ENCODE data around the gene MEGF11.

Gene MEGF11

DNA sequence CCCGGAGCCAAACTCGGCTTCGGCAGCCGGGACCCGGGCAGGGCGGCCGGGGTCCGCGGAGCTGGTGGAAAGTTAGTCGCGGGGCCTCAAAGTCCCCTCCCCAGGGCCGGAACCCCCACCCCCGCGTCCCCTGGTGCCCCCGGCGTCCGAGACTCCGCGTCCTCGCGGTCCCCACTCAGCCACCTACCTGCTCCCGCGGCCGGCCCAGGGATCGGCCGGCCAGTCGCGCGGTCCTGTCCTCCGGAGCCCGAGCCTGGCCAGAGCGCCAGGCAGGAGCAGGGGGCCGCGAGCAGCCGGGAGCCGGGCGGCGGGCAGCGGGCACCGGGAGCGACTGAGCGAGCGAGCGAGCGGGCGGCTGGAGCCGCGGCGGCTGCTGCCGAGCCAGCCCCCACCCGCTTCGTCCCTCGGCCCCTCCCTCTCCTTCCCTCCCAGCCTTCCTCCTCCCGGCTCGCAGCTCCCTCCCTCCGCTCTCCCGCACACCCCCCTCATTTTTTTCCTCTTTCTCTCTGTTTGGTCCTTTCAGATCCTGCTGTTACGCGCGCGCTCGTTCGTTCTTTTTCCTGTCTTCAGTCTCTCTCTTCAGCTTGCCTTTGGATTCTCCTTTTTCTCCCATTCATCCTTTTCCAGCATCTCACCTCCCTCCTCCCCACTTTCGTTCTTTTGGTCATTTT is at the start of gene MEGF11:
Gene MEGF11 (minus strand): TSS at position 333 of the 671 bp plus-strand sequence. CDS start 125,347 bp downstream, outside the sequence.
- Histone ChIP-seq H3K27ac (ENCODE audit: low read depth, low read length) (no peak within 1 kb of the TSS), H3K27me3 (ENCODE audit: low read length) (no peaks in the 10 kb centered on the region; the same call in 1 of the 2 replicates), H3K9me2 (replicated peaks; ENCODE audit: insufficient read depth, low read length) (no peaks in the 10 kb centered on the region), H3K4me2 (ENCODE audit: low read depth, low read length, poor library complexity, severe bottlenecking) (peak within 1 kb of the TSS; percentile 62), H4K20me1 (ENCODE audit: low read depth, low read length) (no peaks in the 10 kb centered on the region), H2AFZ (ENCODE audit: low read depth, low read length, severe bottlenecking) (peak within 1 kb of the TSS; percentile 61), H3K4me3 (ENCODE audit: insufficient read depth, low read length, poor library complexity, severe bottlenecking) (peak within 1 kb of the TSS; percentile 40), H3K79me2 (ENCODE audit: insufficient read depth, low read length) (no peaks in the 10 kb centered on the region), H3F3A (ENCODE audit: insufficient read depth) (no peaks in the 10 kb centered on the region), H3K36me3 (ENCODE audit: low read length) (no peaks in the 10 kb centered on the region), H3K9ac (ENCODE audit: low read length) (peak within 1 kb of the TSS; percentile 32; the same call in 1 of the 2 replicates), H3K9me3 (ENCODE audit: insufficient read depth, low read length) (no peaks in the 10 kb centered on the region)
- TF ChIP-seq, protein P1, sequence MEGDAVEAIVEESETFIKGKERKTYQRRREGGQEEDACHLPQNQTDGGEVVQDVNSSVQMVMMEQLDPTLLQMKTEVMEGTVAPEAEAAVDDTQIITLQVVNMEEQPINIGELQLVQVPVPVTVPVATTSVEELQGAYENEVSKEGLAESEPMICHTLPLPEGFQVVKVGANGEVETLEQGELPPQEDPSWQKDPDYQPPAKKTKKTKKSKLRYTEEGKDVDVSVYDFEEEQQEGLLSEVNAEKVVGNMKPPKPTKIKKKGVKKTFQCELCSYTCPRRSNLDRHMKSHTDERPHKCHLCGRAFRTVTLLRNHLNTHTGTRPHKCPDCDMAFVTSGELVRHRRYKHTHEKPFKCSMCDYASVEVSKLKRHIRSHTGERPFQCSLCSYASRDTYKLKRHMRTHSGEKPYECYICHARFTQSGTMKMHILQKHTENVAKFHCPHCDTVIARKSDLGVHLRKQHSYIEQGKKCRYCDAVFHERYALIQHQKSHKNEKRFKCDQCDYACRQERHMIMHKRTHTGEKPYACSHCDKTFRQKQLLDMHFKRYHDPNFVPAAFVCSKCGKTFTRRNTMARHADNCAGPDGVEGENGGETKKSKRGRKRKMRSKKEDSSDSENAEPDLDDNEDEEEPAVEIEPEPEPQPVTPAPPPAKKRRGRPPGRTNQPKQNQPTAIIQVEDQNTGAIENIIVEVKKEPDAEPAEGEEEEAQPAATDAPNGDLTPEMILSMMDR (IDR thresholded peaks at IDR 0.05; ENCODE audit: insufficient read depth, low read length, poor library complexity, severe bottlenecking), result no peak
- TF ChIP-seq EZH2phosphoT487 (conservative IDR thresholded peaks at IDR 0.05; ENCODE audit: low read length), result 0 out of 2 replicates have a peak, but pooled peaks have one; percentile 23

DNA sequence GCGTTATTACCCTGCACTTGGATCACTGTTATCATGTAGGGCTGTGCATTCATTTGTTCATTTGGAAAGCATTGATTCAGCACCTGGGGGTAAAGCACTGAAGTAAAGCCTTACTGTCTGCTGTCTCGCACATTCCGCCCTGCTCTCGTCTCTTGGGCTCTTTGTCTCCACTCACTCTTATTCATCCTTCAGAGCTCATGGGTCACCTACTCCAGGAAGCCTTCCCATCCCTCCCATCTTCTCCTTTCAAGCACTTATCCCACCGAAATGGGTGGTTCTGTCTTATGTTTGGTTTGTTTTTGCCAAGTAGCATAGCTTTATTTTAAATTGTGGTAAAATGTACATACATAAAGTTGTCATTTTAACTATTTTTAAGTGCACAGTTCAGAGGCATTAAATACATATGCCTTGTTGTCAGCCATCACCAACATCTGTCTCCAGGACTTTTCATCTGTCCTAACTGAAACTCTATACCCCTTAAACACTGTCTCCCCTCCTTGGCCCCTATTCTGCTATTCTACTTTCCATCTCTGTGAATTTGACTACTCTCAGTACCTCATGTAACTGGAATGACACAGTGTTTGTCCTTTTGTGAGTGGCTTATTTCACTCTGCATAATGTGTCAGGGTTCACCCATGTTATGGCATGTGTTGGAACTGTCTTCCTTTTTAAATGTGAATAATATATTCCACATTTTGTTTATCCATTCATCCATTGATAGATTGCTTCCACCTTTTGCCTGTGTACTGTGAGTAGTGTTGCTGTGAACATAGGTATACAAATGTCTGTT is 49.1 kb upstream of the MEGF11 start:
- Histone ChIP-seq H3K36me3 (ENCODE audit: low read length) (no peaks in the 10 kb centered on the region), H3K27me3 (ENCODE audit: low read length) (no peaks in the 10 kb centered on the region), H3K9ac (ENCODE audit: low read length) (no peak overlapping the region), H3F3A (ENCODE audit: insufficient read depth) (no peaks in the 10 kb centered on the region), H3K4me2 (ENCODE audit: low read depth, low read length, poor library complexity, severe bottlenecking) (no peak overlapping the region), H3K27ac (ENCODE audit: low read depth, low read length) (no peak overlapping the region), H3K9me3 (ENCODE audit: insufficient read depth, low read length) (no peaks in the 10 kb centered on the region), H4K20me1 (ENCODE audit: low read depth, low read length) (no peaks in the 10 kb centered on the region), H2AFZ (ENCODE audit: low read depth, low read length, severe bottlenecking) (no peak overlapping the region), H3K4me3 (ENCODE audit: insufficient read depth, low read length, poor library complexity, severe bottlenecking) (no peak overlapping the region), H3K9me2 (replicated peaks; ENCODE audit: insufficient read depth, low read length) (no peaks in the 10 kb centered on the region), H3K79me2 (ENCODE audit: insufficient read depth, low read length) (peaks cover 2% of the 10 kb centered on the region; the same call in 1 of the 2 replicates)
- TF ChIP-seq, protein P1 (IDR thresholded peaks at IDR 0.05; ENCODE audit: insufficient read depth, low read length, poor library complexity, severe bottlenecking), result no peak
- TF ChIP-seq EZH2phosphoT487 (conservative IDR thresholded peaks at IDR 0.05; ENCODE audit: low read length), result no peak

DNA sequence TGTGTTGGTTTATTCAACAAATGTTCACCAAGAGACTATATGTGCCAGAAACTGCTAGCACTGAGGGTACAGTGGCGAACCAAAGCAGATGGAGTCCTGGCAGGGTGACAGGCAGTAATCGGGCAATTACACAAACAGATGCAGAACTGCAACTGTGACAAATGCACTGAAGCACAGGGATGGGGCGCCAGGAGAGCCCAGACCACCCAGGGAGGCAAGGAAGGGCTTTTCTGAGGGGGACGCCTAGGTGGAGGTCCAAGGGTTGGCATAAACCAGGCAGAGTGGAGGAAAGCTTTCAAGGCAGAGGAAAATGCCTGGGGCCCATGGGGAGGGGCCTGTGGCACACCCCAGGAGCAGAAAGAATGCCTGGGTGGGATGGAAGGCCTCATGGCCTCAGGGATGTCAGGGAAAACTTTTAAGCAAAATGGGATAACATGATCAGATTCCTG is 45.3 kb upstream of the MEGF11 start:
- Histone ChIP-seq H3K4me2 (ENCODE audit: low read depth, low read length, poor library complexity, severe bottlenecking) (no peak overlapping the region), H3K27me3 (ENCODE audit: low read length) (no peaks in the 10 kb centered on the region), H3K9ac (ENCODE audit: low read length) (no peak overlapping the region), H3K36me3 (ENCODE audit: low read length) (no peaks in the 10 kb centered on the region), H2AFZ (ENCODE audit: low read depth, low read length, severe bottlenecking) (no peak overlapping the region), H3K79me2 (ENCODE audit: insufficient read depth, low read length) (peaks cover 31% of the 10 kb centered on the region), H4K20me1 (ENCODE audit: low read depth, low read length) (no peaks in the 10 kb centered on the region), H3F3A (ENCODE audit: insufficient read depth) (peaks cover 15% of the 10 kb centered on the region), H3K27ac (ENCODE audit: low read depth, low read length) (no peak overlapping the region), H3K4me3 (ENCODE audit: insufficient read depth, low read length, poor library complexity, severe bottlenecking) (no peak overlapping the region), H3K9me2 (replicated peaks; ENCODE audit: insufficient read depth, low read length) (no peaks in the 10 kb centered on the region), H3K9me3 (ENCODE audit: insufficient read depth, low read length) (no peaks in the 10 kb centered on the region)
- TF ChIP-seq EZH2phosphoT487 (conservative IDR thresholded peaks at IDR 0.05; ENCODE audit: low read length), result no peak
- TF ChIP-seq, protein P1 (IDR thresholded peaks at IDR 0.05; ENCODE audit: insufficient read depth, low read length, poor library complexity, severe bottlenecking), result no peak
